Activated naive CD4-positive, alpha-beta T cell treated with anti-CD3 and anti-CD28 coated beads, Interleukin-2, amount 50 U/mL, for 72 hours (primary cell): ENCODE results near the gene CERS5. TPM values are rescaled to one million over a fixed set of nuclear protein-coding genes. Genes with fewer than 3 reads are reported as not detected.
A peak's percentile ranks its signal among the peaks of the same experiment; 100 is the strongest.

Experiments
- ATAC-seq, 2 donors: fragments of 150-1000 bp; cut with Tn5 transposase; 2 replicates each; pipeline ENCODE4 v1.10.0; 2021; ENCODE audit warnings: mild to moderate bottlenecking in 2 of 2, moderate library complexity in 2 of 2
- DNase-seq, 2 donors: peaks; one replicate each; pipeline ENCODE4 v3.0.0; 2021 to 2022; ENCODE audit warnings: low spot score in 2 of 2
- H3K27ac Mint-ChIP-seq, 2 donors: one replicate each; pipeline ENCODE4 v1.8.0; 2022; ENCODE audit warnings: mild to moderate bottlenecking in 2 of 2, mixed read lengths in 2 of 2
- H3K36me3 Mint-ChIP-seq, 2 donors: one replicate each; pipeline ENCODE4 v1.8.0; 2022; ENCODE audit warnings: mixed read lengths in 2 of 2
- H3K9me3 Mint-ChIP-seq, 2 donors: one replicate each; pipeline ENCODE4 v1.8.0; 2022; ENCODE audit warnings: mixed read lengths in 2 of 2
- total RNA-seq, 2 donors: library from RNA; stranded (reverse); gene quantifications; one replicate each; pipeline ENCODE4 v1.2.3, GENCODE V29; 2022

CERS5 gene
- total RNA-seq = 10 to 100 TPM; 50.1 to 71.1 TPM

DNA sequence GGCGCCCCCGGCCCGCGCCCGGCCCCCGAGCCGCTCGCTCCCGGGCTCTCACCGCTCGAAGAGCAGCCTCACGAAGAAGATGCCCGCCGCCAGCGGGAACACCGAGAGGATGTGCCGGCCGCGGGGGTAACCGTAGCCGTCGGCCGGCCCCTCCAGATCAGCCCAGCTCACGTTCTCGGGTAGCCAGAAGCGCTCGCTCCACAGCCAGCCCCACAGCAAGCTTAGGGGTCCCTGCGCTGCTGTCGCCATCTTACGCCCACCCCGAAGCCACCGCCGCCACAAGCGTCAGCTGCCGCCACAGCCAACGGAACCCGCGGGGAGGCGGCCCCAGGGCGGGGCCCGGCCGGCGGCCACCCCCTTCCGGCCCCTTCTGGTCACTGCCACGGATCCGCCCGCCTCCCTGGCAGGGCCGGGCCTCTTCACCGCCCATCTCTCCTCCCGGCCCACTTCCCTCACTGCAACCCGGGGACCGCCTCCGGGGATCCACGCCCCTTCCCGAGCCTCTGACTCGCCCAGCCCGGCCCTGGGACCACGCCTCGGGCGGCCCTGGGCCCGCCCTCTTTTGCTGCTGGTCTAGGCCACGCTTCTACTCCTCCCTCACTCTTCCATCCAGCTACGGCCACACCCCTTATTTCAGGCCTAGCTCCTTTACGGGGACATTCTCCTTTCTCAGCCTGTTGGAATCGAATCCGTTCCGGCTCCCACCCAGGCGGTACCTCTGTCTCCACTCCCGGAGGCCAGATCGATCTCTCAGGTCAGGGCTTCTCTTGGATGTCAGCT, at the start of gene CERS5:
CERS5 (minus strand) TSS at position 321 of the 780 bp plus-strand sequence; CDS start at position 249, 72 bp downstream.
- peak; percentile 96 to 99 for ATAC-seq
- peak; percentile 98 to 99 for DNase-seq
- H3K27ac Mint-ChIP-seq = peak within 1 kb of the TSS; percentile 89 to 97
- H3K9me3 Mint-ChIP-seq = no peaks in the 10 kb centered on the region
- peaks cover 9 to 23% of the 10 kb centered on the region in 2 donors for H3K36me3 Mint-ChIP-seq

DNA sequence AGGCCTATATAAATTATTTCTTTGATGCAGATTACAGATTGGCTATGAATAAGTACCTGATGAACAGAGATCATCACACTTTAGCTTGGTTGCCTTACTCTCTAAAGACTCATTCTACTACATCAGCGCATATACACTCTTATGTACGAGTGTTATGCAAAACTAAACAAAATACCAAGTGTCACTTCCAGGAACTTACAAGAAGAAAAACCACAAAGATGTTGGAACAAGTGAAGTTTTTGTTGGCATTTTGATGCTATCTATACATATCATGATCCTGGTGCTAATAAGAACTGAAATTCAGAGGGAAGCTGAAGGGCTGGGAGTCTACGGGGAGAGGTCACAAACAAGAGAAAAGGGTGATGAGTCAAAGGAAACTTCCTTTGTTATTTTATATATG, 47.9 kb upstream of the CERS5 start:
- no peak for DNase-seq
- Mint-ChIP-seq H3K36me3 (peaks cover 7 to 12% of the 10 kb centered on the region in 2 donors), H3K9me3 (no peaks in the 10 kb centered on the region), H3K27ac (peak overlapping the region in 1 of 2 donors; percentile 11)
- ATAC-seq = peak in 1 of 2 donors; percentile 30

GRCh38 chr12:50214018-50214417, 46.8 kb upstream of the CERS5 start:
- H3K36me3 Mint-ChIP-seq = peaks cover 4 to 9% of the 10 kb centered on the region in 2 donors
- no peak for DNase-seq
- H3K27ac Mint-ChIP-seq = peak overlapping the region in 1 of 2 donors; percentile 72
- no peaks in the 10 kb centered on the region for H3K9me3 Mint-ChIP-seq
- ATAC-seq = no peak

- ATAC-seq (peak; percentile 18 to 58), DNase-seq (no peak)
- Mint-ChIP-seq H3K36me3 (peaks cover 4 to 9% of the 10 kb centered on the region in 2 donors), H3K27ac (peak overlapping the region; percentile 27 to 72), H3K9me3 (no peaks in the 10 kb centered on the region)
These were observed 46.3 kb upstream of the CERS5 start for GRCh38 chr12:50213439-50213838.

GRCh38 chr12:50212071-50212467, 44.9 kb upstream of the CERS5 start:
- ATAC-seq = no peak
- Mint-ChIP-seq H3K9me3 (no peaks in the 10 kb centered on the region), H3K27ac (peak overlapping the region; percentile 84 to 89), H3K36me3 (peaks cover 4 to 9% of the 10 kb centered on the region in 2 donors)
- no peak for DNase-seq

DNA sequence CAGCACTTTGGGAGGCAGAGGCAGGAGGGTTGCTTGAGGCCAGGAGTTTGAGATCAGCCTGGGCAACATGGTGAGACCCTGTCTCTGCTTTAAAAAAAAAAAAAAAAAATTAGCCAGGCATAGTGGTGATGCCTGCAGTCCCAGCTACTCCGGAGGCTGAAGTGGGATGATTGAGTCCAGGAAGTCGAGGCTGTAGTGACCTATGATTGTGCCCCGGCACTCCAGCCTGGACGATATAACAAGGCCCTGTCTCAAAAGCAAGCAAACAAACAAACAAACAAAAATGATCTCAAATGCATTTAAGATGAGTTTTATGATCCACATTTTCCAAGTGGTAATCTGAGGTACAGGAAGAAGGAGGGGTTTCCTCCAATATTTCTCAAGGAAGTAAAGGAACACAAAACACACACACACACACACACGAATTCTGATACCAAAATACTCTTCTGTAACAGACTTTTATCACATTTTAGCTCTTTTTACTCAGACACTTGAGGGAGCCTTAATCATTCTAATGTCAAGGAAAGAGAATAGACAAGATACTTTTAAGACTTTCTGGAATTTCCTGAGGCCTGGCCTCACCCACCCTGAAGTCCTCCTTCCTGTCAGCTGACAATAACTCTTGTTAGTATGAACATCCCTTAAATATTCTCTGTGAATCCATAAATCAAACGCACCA, 44.4 kb upstream of the CERS5 start:
- peak in 1 of 2 donors; percentile 11 for ATAC-seq
- no peaks in the 10 kb centered on the region for H3K9me3 Mint-ChIP-seq
- peaks cover 4 to 9% of the 10 kb centered on the region in 2 donors for H3K36me3 Mint-ChIP-seq
- no peak for DNase-seq
- peak overlapping the region; percentile 84 to 89 for H3K27ac Mint-ChIP-seq

DNA sequence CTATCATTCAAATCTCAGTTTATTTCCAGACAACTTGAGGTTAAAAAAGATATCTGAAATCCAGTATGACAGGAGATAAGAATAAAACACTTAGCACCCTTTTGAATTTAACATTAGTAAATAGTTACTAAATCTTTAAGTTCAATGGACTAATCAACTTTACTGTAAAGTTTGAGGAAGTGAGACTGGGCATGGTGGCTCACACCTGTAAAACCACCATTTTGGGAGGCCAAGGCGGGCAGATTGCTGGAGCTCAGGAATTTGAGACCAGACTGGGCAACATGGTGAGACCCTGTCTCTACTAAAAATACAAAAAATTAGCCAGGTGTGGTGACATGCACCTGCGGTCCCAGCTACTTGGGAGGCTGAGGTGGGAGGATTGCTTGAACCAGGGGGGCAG, 40.3 kb upstream of the CERS5 start:
- peaks cover 0 to 9% of the 10 kb centered on the region in 2 donors for H3K36me3 Mint-ChIP-seq
- no peak overlapping the region for H3K27ac Mint-ChIP-seq
- no peaks in the 10 kb centered on the region for H3K9me3 Mint-ChIP-seq
- ATAC-seq (no peak), DNase-seq (no peak)

DNA sequence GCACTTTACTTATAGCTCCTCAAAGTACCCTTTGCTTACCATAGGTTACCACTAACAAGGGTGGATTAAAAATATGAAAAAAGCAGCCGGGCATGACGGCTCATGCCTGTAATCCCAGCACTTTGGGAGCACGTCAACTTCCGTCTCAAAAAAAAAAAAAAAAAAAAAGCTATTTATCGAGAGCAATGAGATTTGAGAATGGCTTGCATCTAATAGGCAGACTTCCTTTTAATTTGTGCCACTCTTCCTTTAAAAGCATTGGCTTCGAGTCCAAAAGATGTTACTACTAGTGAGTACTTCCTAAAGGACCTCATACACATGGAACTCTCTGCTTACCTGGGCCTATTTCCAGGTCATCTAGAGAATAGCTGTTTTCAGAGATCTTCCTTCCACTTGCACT, 38.5 kb upstream of the CERS5 start:
- Mint-ChIP-seq H3K27ac (no peak overlapping the region), H3K9me3 (no peaks in the 10 kb centered on the region), H3K36me3 (no peaks in the 10 kb centered on the region)
- DNase-seq (no peak), ATAC-seq (no peak)

DNA sequence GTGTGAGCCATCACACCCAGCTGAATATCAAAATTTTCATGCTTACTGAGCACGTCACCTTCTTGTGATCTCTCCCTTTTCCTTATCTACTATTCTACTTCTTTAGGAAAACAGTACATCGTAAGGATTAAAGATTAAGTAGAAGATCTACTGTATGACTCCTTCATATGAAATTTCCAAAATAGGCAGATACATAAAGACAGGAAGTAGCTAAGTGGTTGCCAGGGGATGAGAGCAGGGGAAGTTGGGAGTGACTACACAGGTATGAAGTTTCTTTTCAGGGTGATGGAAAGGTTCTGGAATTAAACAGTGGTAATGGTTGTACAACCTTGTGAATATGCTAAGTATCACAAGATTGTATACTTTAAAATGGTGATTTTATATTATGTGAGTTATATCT, 36.5 kb upstream of the CERS5 start:
- DNase-seq (no peak), ATAC-seq (no peak)
- Mint-ChIP-seq H3K36me3 (peaks cover 0 to 7% of the 10 kb centered on the region in 2 donors), H3K27ac (no peak overlapping the region), H3K9me3 (no peaks in the 10 kb centered on the region)

DNA sequence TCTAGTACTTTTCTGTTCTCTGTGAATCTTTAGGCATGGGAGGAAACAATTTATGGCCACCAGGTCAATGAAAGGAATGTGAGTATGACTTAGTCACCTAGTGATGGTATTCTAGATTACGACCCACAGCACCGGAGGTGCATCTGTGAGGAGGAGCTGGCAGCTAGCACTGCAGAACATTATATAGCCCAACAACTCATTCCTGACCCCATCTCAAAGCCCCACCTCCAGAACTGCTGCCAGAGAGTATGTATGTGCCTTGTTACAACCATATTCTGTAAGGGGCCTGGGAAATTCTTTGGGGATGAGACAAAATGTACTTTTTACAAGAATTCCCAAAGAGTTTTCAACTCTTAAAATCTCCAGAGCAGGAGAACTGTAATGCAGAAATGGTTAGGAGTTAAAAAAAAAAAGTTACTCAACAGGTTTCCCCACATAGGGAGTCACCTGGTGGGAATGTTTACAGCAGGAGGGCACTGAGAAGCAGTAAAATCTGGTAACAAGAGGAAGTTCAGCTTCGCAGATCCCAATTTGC, 34.9 kb upstream of the CERS5 start:
- Mint-ChIP-seq H3K27ac (no peak overlapping the region), H3K36me3 (peaks cover 0 to 15% of the 10 kb centered on the region in 2 donors), H3K9me3 (no peaks in the 10 kb centered on the region)
- ATAC-seq = no peak
- DNase-seq = no peak

- DNase-seq = no peak
- no peak for ATAC-seq
- Mint-ChIP-seq H3K36me3 (peaks cover 0 to 15% of the 10 kb centered on the region in 2 donors), H3K9me3 (no peaks in the 10 kb centered on the region), H3K27ac (no peak overlapping the region)
These were observed 33.5 kb upstream of the CERS5 start for GRCh38 chr12:50200552-50201273.

DNA sequence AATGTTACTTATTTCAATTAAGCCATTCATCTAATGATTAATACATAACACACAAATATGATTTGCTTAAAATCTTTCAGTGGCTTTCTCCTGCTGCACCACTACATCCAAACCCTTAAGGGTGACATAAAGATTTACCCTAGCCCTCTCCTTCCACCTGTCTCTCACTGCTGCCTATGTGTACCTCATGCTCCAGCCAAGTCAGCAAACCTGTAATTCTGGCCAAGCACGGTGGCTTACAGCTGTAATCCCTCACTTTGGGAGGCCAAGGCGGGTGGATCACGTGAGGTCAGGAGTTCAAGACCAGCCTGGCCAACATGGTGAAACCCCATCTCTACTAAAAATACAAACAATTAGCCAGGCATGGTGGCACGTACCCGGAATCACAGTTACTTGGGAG, 31.7 kb upstream of the CERS5 start:
- H3K36me3 Mint-ChIP-seq = peaks cover 0 to 15% of the 10 kb centered on the region in 2 donors
- DNase-seq = no peak
- H3K9me3 Mint-ChIP-seq = no peaks in the 10 kb centered on the region
- ATAC-seq = no peak
- H3K27ac Mint-ChIP-seq = no peak overlapping the region

- no peak for DNase-seq
- no peak for ATAC-seq
- no peaks in the 10 kb centered on the region for H3K9me3 Mint-ChIP-seq
- H3K27ac Mint-ChIP-seq = no peak overlapping the region
- peaks cover 7 to 20% of the 10 kb centered on the region in 2 donors for H3K36me3 Mint-ChIP-seq
These were observed 30.1 kb upstream of the CERS5 start for GRCh38 chr12:50197297-50197727.

DNA sequence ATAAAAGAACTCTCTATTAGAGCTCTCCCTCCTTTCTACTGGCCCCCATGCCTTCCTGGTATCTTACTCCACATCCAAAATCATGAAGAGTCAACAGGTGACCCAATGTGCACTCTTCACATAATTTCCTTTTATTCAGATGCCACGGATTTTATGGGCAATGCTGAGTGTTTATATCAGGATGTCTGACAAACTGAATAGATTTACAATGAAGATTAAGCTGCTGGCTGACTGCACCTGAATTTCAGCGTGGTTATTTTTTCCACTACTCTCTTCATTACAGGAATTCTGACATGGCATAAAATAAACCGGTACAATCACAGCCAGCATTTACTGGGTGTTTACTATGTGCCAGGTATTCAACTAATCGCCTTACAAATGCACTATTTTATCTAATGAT, 29.4 kb upstream of the CERS5 start:
- no peak for ATAC-seq
- Mint-ChIP-seq H3K27ac (peak overlapping the region in 1 of 2 donors; percentile 27), H3K36me3 (peaks cover 9 to 20% of the 10 kb centered on the region in 2 donors), H3K9me3 (no peaks in the 10 kb centered on the region)
- DNase-seq = no peak

DNA sequence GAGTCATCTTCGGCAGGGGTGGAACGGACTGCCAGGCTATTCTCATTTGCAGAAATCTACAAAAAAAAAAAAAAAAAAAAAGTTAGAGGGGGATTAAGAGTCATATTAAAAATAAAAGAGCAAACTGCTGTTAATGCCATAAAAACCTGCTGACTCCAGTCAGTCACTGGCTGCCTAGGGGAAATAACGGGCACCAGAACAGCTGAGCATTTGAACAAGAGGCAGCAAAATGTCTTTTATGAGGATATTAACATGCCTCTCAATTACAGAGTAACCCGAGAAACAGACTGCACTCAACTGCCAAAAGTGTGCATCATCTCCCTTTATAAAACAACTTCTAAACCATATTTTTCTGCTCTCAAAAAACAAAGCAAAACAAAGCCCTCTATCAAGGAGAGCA, 28.7 kb upstream of the CERS5 start:
- Mint-ChIP-seq H3K27ac (no peak overlapping the region), H3K36me3 (peaks cover 9 to 20% of the 10 kb centered on the region in 2 donors), H3K9me3 (no peaks in the 10 kb centered on the region)
- DNase-seq (no peak), ATAC-seq (no peak)

GRCh38 chr12:50192908-50193307, 25.7 kb upstream of the CERS5 start:
- DNase-seq (no peak), ATAC-seq (no peak)
- no peaks in the 10 kb centered on the region for H3K9me3 Mint-ChIP-seq
- peaks cover 6 to 9% of the 10 kb centered on the region in 2 donors for H3K36me3 Mint-ChIP-seq
- no peak overlapping the region for H3K27ac Mint-ChIP-seq

GRCh38 chr12:50192236-50192635, 25.1 kb upstream of the CERS5 start:
- peaks cover 6 to 9% of the 10 kb centered on the region in 2 donors for H3K36me3 Mint-ChIP-seq
- H3K9me3 Mint-ChIP-seq = no peaks in the 10 kb centered on the region
- no peak overlapping the region for H3K27ac Mint-ChIP-seq
- DNase-seq (no peak), ATAC-seq (no peak)
